Measurements from ENCODE around the gene CARMIL3. TPM values are rescaled to one million over a fixed set of nuclear protein-coding genes. Genes with fewer than 3 reads are reported as not detected.
"Not testable (repeated sequence)": the region's sequence is repeated elsewhere in the genome, so short reads cannot be mapped to it uniquely, and the experiment has no call there.

The CARMIL3 gene
- total RNA-seq, 4 donors from 2014 or later, result 0.63 to 1.3 (median 0.99) TPM

DNA sequence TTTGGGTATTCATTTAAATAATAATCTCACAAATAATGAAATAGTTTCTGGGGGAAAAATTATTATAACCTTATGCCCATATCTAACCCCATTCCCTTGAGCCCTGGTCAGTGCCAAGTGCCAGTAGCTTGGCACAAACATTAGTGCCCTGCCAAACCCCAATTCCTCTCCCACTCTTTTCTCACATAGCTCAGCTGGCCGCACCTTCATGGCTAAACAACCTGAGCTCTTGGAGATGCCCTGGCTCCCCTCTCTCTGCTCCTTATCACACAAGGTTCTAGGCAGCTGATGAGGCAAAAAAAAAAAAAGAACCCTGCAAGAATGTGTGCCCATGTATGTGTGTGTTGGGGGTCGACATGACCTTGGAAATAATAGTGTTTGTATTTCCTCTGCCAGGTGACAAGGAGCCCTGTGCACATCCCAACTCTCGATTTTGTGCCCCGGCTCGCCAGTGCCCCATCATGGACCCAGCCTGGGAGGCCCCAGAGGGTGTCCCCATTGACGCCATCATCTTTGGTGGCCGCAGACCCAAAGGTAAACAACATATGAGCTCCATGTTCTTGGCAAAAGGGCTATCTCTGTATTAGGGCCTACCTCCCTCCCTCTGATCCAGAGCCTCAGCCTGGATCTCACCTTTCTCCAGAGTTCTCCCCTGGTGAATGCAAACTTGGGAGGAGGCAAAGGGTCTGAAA lies 50.7 kb downstream of the CARMIL3 start:
- WGBS, 2 donors, result 84 to 92% methylated on average over 7 of the region's 7 CpGs
- no peaks in the 10 kb centered on the region for H3K27me3 ChIP-seq
- H3K4me1 ChIP-seq, result peaks cover 15 to 21% of the 10 kb centered on the region in 2 donors
- TF ChIP-seq, protein P1, sequence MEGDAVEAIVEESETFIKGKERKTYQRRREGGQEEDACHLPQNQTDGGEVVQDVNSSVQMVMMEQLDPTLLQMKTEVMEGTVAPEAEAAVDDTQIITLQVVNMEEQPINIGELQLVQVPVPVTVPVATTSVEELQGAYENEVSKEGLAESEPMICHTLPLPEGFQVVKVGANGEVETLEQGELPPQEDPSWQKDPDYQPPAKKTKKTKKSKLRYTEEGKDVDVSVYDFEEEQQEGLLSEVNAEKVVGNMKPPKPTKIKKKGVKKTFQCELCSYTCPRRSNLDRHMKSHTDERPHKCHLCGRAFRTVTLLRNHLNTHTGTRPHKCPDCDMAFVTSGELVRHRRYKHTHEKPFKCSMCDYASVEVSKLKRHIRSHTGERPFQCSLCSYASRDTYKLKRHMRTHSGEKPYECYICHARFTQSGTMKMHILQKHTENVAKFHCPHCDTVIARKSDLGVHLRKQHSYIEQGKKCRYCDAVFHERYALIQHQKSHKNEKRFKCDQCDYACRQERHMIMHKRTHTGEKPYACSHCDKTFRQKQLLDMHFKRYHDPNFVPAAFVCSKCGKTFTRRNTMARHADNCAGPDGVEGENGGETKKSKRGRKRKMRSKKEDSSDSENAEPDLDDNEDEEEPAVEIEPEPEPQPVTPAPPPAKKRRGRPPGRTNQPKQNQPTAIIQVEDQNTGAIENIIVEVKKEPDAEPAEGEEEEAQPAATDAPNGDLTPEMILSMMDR (IDR thresholded peaks at IDR 0.05), result no peak
- no peak for TF ChIP-seq POLR2A (IDR thresholded peaks at IDR 0.05)
- no peak for DNase-seq
- no peak overlapping the region for H3K27ac ChIP-seq
- no peaks in the 10 kb centered on the region for H3K9me3 ChIP-seq
- H3K36me3 ChIP-seq, result peaks cover 0 to 18% of the 10 kb centered on the region in 2 donors
- H3K4me3 ChIP-seq (replicated peaks in 1 of 3), result no peak overlapping the region
- intact Hi-C loops (cut with DNase I), result no loop called here

GRCh38 chr14:24103451-24103850 lies 51.6 kb downstream of the CARMIL3 start:
- peaks cover 15 to 25% of the 10 kb centered on the region in 2 donors for H3K4me1 ChIP-seq
- DNase-seq, result no peak
- no peaks in the 10 kb centered on the region for H3K27me3 ChIP-seq
- H3K36me3 ChIP-seq, result peaks cover 0 to 12% of the 10 kb centered on the region in 2 donors
- H3K27ac ChIP-seq, result no peak overlapping the region
- 90 to 93% methylated on average over 6 to 12 of the region's 13 CpGs for WGBS, 2 donors
- intact Hi-C loops (cut with DNase I), result no loop called here
- H3K9me3 ChIP-seq, result no peaks in the 10 kb centered on the region
- TF ChIP-seq, protein P1 (IDR thresholded peaks at IDR 0.05), result no peak
- no peak for TF ChIP-seq POLR2A (IDR thresholded peaks at IDR 0.05)
- H3K4me3 ChIP-seq (replicated peaks in 1 of 3), result no peak overlapping the region

GRCh38 chr14:24105609-24106239 lies 53.9 kb downstream of the CARMIL3 start:
- WGBS, 2 donors, result 78 to 82% methylated on average over 8 of the region's 8 CpGs
- not testable (repeated sequence) for DNase-seq; H3K4me3 ChIP-seq (replicated peaks in 1 of 3); H3K9me3 ChIP-seq; H3K36me3 ChIP-seq; H3K27me3 ChIP-seq
- intact Hi-C loops (cut with DNase I), result loop anchor here (5.0 kb wide), 1 partner anchor 48 kb away; no protein-coding TSS in a partner anchor
- H3K4me1 ChIP-seq, result peaks cover 15 to 28% of the 10 kb centered on the region in 2 donors
- H3K27ac ChIP-seq, result peak overlapping the region; percentile 77 to 88 (median 79)

DNA sequence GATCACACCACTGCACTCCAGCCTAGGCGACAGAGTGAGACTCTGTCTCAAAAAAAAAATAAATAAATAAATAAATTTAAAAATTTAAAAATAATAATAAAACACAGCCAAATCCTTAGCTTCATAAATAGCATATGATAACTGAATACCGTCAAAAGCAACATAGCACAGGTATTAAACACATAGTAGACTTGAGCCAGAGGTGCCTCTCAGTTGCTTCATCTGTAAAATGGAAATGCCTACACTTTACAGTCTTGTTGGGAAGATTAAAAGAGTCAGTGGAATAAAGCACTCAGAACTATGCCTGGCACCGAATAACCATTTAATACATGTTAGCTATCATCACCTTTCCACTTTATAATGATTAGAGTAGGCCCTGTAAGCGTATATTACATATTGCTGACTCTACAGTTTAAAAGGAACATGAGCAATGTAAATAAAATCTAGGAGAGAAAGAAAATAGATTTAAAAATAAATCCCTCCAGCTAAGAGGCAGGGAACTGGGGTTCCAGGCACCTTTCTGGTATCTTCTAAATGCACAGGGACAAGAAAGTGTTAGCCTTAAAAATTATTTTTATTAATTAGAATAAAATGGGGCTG lies 55.0 kb downstream of the CARMIL3 start:
- TF ChIP-seq, protein P1 (IDR thresholded peaks at IDR 0.05), result no peak
- no peak for TF ChIP-seq POLR2A (IDR thresholded peaks at IDR 0.05)
- Histone ChIP-seq H3K4me3 (replicated peaks in 1 of 3) (no peak overlapping the region), H3K4me1 (peaks cover 15 to 28% of the 10 kb centered on the region in 2 donors), H3K9me3 (no peaks in the 10 kb centered on the region), H3K27ac (peak overlapping the region; percentile 77 to 88 (median 79)), H3K27me3 (no peaks in the 10 kb centered on the region), H3K36me3 (peaks cover 0 to 5% of the 10 kb centered on the region in 2 donors)
- 71 to 74% methylated on average over 4 of the region's 4 CpGs for WGBS, 2 donors
- intact Hi-C loops (cut with DNase I), result loop anchor here (5.0 kb wide), 1 partner anchor 49 kb away; no protein-coding TSS in a partner anchor
- no peak for DNase-seq

DNA sequence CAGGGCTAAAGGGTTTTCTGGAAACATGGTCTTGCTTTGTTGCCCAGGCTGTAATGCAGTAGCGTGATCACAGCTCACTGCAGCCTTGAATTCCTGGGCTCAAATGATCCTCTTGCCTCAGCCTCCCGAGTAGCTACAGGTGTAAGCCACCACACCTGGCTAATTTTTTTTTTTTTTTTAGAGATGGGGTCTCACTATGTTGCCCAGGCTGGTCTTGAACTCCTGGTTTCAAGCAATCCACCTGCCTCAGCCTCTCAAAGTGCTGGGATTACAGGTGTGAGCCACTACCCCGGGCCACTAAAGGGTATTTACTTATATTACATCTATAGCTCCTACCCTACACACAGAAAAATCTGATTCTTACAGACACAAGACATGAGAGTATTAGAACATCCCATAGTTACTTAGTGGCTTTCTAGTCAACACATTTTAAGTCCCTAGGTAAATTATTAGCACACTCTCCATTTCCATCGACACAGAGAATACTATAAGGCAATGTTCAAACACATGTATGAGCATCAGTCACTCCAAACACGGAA lies 56.6 kb downstream of the CARMIL3 start:
- intact Hi-C loops (cut with DNase I), result loop anchor here (5.0 kb wide), 1 partner anchor 51 kb away; no protein-coding TSS in a partner anchor
- 39 to 48% methylated on average over 5 of the region's 5 CpGs for WGBS, 2 donors

More for the DNA sequence above, 56.6 kb downstream of the CARMIL3 start:
- no peak for DNase-seq
- H3K4me1 ChIP-seq, result peaks cover 15 to 28% of the 10 kb centered on the region in 2 donors
- no peak overlapping the region for H3K4me3 ChIP-seq (replicated peaks in 1 of 3)
- H3K9me3 ChIP-seq, result no peaks in the 10 kb centered on the region
- H3K36me3 ChIP-seq, result no peaks in the 10 kb centered on the region
- peak overlapping the region; percentile 29 to 62 (median 50) for H3K27ac ChIP-seq
- TF ChIP-seq POLR2A (IDR thresholded peaks at IDR 0.05), result no peak
- TF ChIP-seq, protein P1 (IDR thresholded peaks at IDR 0.05), result no peak
- H3K27me3 ChIP-seq, result no peaks in the 10 kb centered on the region

Data from thyroid gland (tissue), 4 donors.